HepG2 (cell line): ENCODE measurements around the gene ATF3. TPM values are rescaled to one million over a fixed set of nuclear protein-coding genes. Genes with fewer than 3 reads are reported as not detected.

Source experiments
- ATAC-seq: fragments of 200-7000 bp; cut with Tn5 transposase; 3 replicates; pipeline ENCODE4 v1.9.1; 2020; ENCODE audit warnings: mild to moderate bottlenecking, moderate library complexity
- BruUV-seq: library from RNA; stranded (reverse); fragments of 400-500 nt; replicated peaks from 2 replicates; lab custom pipeline; 2021; lab: Mats Ljungman, UMichigan
- CTCF ChIA-PET: fragments of 300-600 bp; formaldehyde crosslinking; extraction: SDS; loops from one replicate; lab custom pipeline; 2021; ENCODE audit warnings: low total read pairs, inconsistent platforms, low intra/inter-chr PET ratio; lab: Yijun Ruan, JAX
- POLR2A ChIA-PET: fragments of 350-600 bp; sonication (Branson Sonifier 250); formaldehyde crosslinking; loops from one replicate; lab custom pipeline; 2020; ENCODE audit warnings: antibody characterized with exemption, inconsistent platforms; lab: Yijun Ruan, JAX
- DNase-seq: peaks from one replicate; pipeline ENCODE4 v3.0.0-alpha.2; 2015; ENCODE audit warnings: low spot score
- FAIRE-seq: peaks from 3 replicates; lab custom pipeline; 2011; peaks lifted over from hg19 to GRCh38; lab: Jason Lieb, UNC
- H2AFZ ChIP-seq: one replicate; pipeline ENCODE4 v1.6.1; 2011; ENCODE audit warnings: low read length, inconsistent platforms
- H3K27ac ChIP-seq: fragments of 300-600 bp; 3 replicates; pipeline ENCODE4 v1.8.0; 2011; ENCODE audit warnings: mixed run types, mild to moderate bottlenecking, mixed read lengths, low read length, inconsistent platforms; ENCODE audit not compliant: insufficient read depth; ENCODE audit errors: extremely low read length
- H3K27me3 ChIP-seq, 2 experiments: fragments of 200-600 bp in 1 of 2; 2 replicates in 1 of 2; 3 replicates in 1 of 2; pipeline versions ENCODE4 v1.6.0 to v1.8.0; 2011; ENCODE audit warnings: low read length in 2 of 2, mild to moderate bottlenecking in 2 of 2, moderate library complexity in 2 of 2, inconsistent platforms in 1 of 2; ENCODE audit not compliant: insufficient read depth in 2 of 2, control insufficient read depth in 1 of 2
- H3K36me3 ChIP-seq, 2 experiments: fragments of 200-600 bp in 1 of 2; replicated peaks in 1 of 2; 2 replicates in 1 of 2; 3 replicates in 1 of 2; pipeline versions ENCODE4 v1.5.1 to v1.8.0; 2011; ENCODE audit warnings: low read length in 2 of 2, inconsistent platforms in 1 of 2; ENCODE audit not compliant: insufficient read depth in 2 of 2, control insufficient read depth in 1 of 2
- H3K4me1 ChIP-seq: 2 replicates; pipeline ENCODE4 v1.5.1; 2012; ENCODE audit warnings: low read length, inconsistent platforms; ENCODE audit not compliant: insufficient read depth
- H3K4me2 ChIP-seq: 2 replicates; pipeline ENCODE4 v1.6.0; 2011; ENCODE audit warnings: low read depth, low read length, inconsistent platforms
- H3K4me3 ChIP-seq, 3 experiments: fragments of 200-600 bp in 1 of 3; sonication (generic), shearing (Covaris generic) in 1 of 3; replicated peaks in 1 of 3; 2 replicates each; pipeline ENCODE4 v1.5.1; 2011 to 2016; ENCODE audit warnings: low read length in 3 of 3, inconsistent platforms in 2 of 3, low read depth in 2 of 3, mild to moderate bottlenecking in 2 of 3, control low read depth in 1 of 3, mixed read lengths in 1 of 3; ENCODE audit not compliant: insufficient read depth in 1 of 3
- H3K79me2 ChIP-seq: one replicate; pipeline ENCODE4 v1.6.1; 2011; ENCODE audit warnings: low read length, inconsistent platforms; ENCODE audit not compliant: insufficient read depth
- H3K9ac ChIP-seq: 2 replicates; pipeline ENCODE4 v1.6.0; 2011; ENCODE audit warnings: mild to moderate bottlenecking, low read depth, low read length, inconsistent platforms; ENCODE audit not compliant: insufficient read depth
- H3K9me3 ChIP-seq: 2 replicates; pipeline ENCODE4 v1.5.1; 2012; ENCODE audit warnings: mild to moderate bottlenecking, low read length
- H4K20me1 ChIP-seq: 2 replicates; pipeline ENCODE4 v1.6.0; 2011; ENCODE audit warnings: inconsistent platforms, mild to moderate bottlenecking, low read length, moderate library complexity; ENCODE audit not compliant: insufficient read depth
- ELK4 ChIP-seq: sonication (generic); formaldehyde crosslinking; IDR thresholded peaks from 2 replicates; pipeline ENCODE4 v1.9.0; 2021; ENCODE audit warnings: missing genetic modification reagents, borderline replicate concordance
- HNF1B ChIP-seq: sonication (generic); formaldehyde crosslinking; IDR thresholded peaks from 2 replicates; pipeline ENCODE4 v1.5.1; 2020; ENCODE audit warnings: mild to moderate bottlenecking, moderate library complexity, missing genetic modification reagents
- IKZF1 ChIP-seq: fragments of 450-650 bp; IDR thresholded peaks from 2 replicates; pipeline ENCODE4 v1.7.1; 2016
- JUN ChIP-seq: sonication (generic); formaldehyde crosslinking; IDR thresholded peaks from 2 replicates; pipeline ENCODE4 v1.4.0; 2020; ENCODE audit warnings: mild to moderate bottlenecking, missing genetic modification reagents
- MBD4 ChIP-seq: IDR thresholded peaks from 2 replicates; pipeline ENCODE4 v1.6.1; 2012; ENCODE audit warnings: low read length, inconsistent platforms, borderline replicate concordance
- NR2F1 ChIP-seq, 2 experiments: fragments of 450-650 bp in 1 of 2; formaldehyde crosslinking in 1 of 2; IDR thresholded peaks; 2 replicates each; pipeline versions ENCODE4 v1.5.0 to v1.6.1; 2016 to 2020; ENCODE audit warnings: mild to moderate bottlenecking in 1 of 2, missing compliant biosample characterization in 1 of 2, missing genetic modification reagents in 1 of 2, moderate library complexity in 1 of 2
- PAWR ChIP-seq: sonication (generic); formaldehyde crosslinking; IDR thresholded peaks from 2 replicates; pipeline ENCODE4 v1.4.0; 2020; ENCODE audit warnings: missing genetic modification reagents, mild to moderate bottlenecking, borderline replicate concordance
- RFX5 ChIP-seq: IDR thresholded peaks from 2 replicates; pipeline ENCODE4 v1.6.1; 2011; ENCODE audit warnings: low read depth, low read length, improper control_type of control experiment
- SNAPC4 ChIP-seq: sonication (generic); formaldehyde crosslinking; IDR thresholded peaks from 2 replicates; pipeline ENCODE4 v1.4.0; 2020; ENCODE audit warnings: mild to moderate bottlenecking, missing genetic modification reagents
- TOPORS ChIP-seq: sonication (generic); formaldehyde crosslinking; IDR thresholded peaks from 2 replicates; pipeline ENCODE4 v1.8.0; 2023; ENCODE audit warnings: mild to moderate bottlenecking, missing genetic modification reagents
- U2AF2 ChIP-seq: fragments of 200-400 bp; formaldehyde crosslinking; IDR thresholded peaks from 2 replicates; pipeline ENCODE4 v1.6.1; 2017; ENCODE audit warnings: low read depth, mild to moderate bottlenecking, low read length
- ZNF335 ChIP-seq: sonication (generic); formaldehyde crosslinking; IDR thresholded peaks from 2 replicates; pipeline ENCODE4 v1.4.0; 2020; ENCODE audit warnings: missing genetic modification reagents
- ZNF556 ChIP-seq: sonication (generic); formaldehyde crosslinking; IDR thresholded peaks from 2 replicates; pipeline ENCODE4 v1.4.0; 2020; ENCODE audit warnings: mild to moderate bottlenecking, missing genetic modification reagents, borderline replicate concordance
- ZNF577 ChIP-seq: sonication (generic); formaldehyde crosslinking; IDR thresholded peaks from 2 replicates; pipeline ENCODE4 v1.4.0; 2020; ENCODE audit warnings: mild to moderate bottlenecking, low read depth, missing genetic modification reagents, borderline replicate concordance
- ZNF644 ChIP-seq: IDR thresholded peaks from 2 replicates; pipeline ENCODE4 v1.6.1; 2016; ENCODE audit warnings: low read depth
- WGBS: methylation state at CpG from one replicate; pipeline ENCODE4 v1.1.6; 2017; ENCODE audit warnings: low lambda C conversion rate; 5-methylcytosine and 5-hydroxymethylcytosine counted together
- in situ Hi-C: cut with HindIII; loops from 2 replicates; pipeline ENCODE4 v1.10.0; 2017; ENCODE audit warnings: low pct_unique_long_range_greater_than_20kb; ENCODE audit not compliant: extremely low pct_ligation_motif_present
- intact Hi-C: fragments of 100-400 bp; cut with micrococcal nuclease; formaldehyde crosslinking; loops from one replicate; pipeline ENCODE4 v1.10.0; 2022; ENCODE audit not compliant: unreplicated experiment
- polyA plus RNA-seq, 8 experiments: library from polyadenylated mRNA; depleted of rRNA in 3 of 8; stranded (reverse) in 7 of 8; unstranded in 1 of 8; fragments of >200 nt; fragmentation: Illumina TruSeq in 4 of 8; extraction: Trizol in 4 of 8; gene quantifications; 2 replicates each; pipeline versions ENCODE4 v1.2.1 to v1.2.3, GENCODE V29; 2011 to 2016; ENCODE audit warnings: low read depth in 4 of 8, missing spikeins in 1 of 8, mixed read lengths in 1 of 8; ENCODE audit not compliant: insufficient read depth in 1 of 8
- total RNA-seq, 5 experiments: library from RNA; depleted of rRNA; stranded (reverse); fragments of >200 nt; fragmentation: Illumina TruSeq; extraction: Trizol; gene quantifications; 2 replicates each; pipeline ENCODE4 v1.2.3, GENCODE V29; 2016; ENCODE audit warnings: low read depth in 1 of 5

The ATF3 gene
- total and polyA plus RNA-seq, 2 of the 13 experiments (the other 11 are each of a cell fraction or from before 2014, with no cell fraction given): 5.0 to 13.0 TPM

- Histone ChIP-seq H3K36me3 (no peaks in the 10 kb centered on the region), H2AFZ (no peak overlapping the region), H3K9me3 (no peaks in the 10 kb centered on the region), H4K20me1 (no peaks in the 10 kb centered on the region), H3K4me3 (no peak overlapping the region), H3K27me3 (no peaks in the 10 kb centered on the region; a peak in 1 of 5 replicates), H3K4me1 (peaks cover 15% of the 10 kb centered on the region), H3K4me2 (no peak overlapping the region), H3K79me2 (no peaks in the 10 kb centered on the region), H3K27ac (no peak overlapping the region), H3K9ac (no peak overlapping the region)
- BruUV-seq: no TSS peak
- ChIA-PET POLR2A (no interaction called here), CTCF (no interaction called here)
- DNase-seq (no peak), FAIRE-seq (no peak), ATAC-seq (no peak)
- in situ Hi-C loops: no loop called here
- WGBS: 1% methylated on average over 5 of the region's 5 CpGs
- intact Hi-C loops: loop anchor here (10.0 kb wide), 1 partner anchor 84 kb away; no protein-coding TSS in a partner anchor
- no peak for TF ChIP-seq HNF1B (CRISPR knock-in tag)
- TF ChIP-seq TOPORS (CRISPR knock-in tag): no peak
- no peak for TF ChIP-seq ZNF644
- no peak for TF ChIP-seq PAWR
- TF ChIP-seq U2AF2: no peak
- TF ChIP-seq JUN (CRISPR knock-in tag): no peak
- no peak for TF ChIP-seq ZNF556 (CRISPR knock-in tag)
- no peak for TF ChIP-seq IKZF1
- TF ChIP-seq NR2F1 (CRISPR knock-in tag; IDR thresholded peaks at IDR 0.05): no peak
- no peak for TF ChIP-seq ZNF577 (CRISPR knock-in tag)
- TF ChIP-seq MBD4: no peak
- TF ChIP-seq RFX5: no peak
- no peak for TF ChIP-seq ELK4 (CRISPR knock-in tag)
- TF ChIP-seq ZNF335 (CRISPR knock-in tag): no peak
- TF ChIP-seq SNAPC4 (CRISPR knock-in tag): no peak
Measured at GRCh38 chr1:212568978-212569537, 39.5 kb upstream of the ATF3 start.
